PC-3 (cell line): Measurements from ENCODE around the gene URM1.

ENCODE experiments used
- CTCF ChIP-seq: fragments of 300-600 bp; sonication (generic); conservative IDR thresholded peaks from 2 replicates; pipeline ENCODE4 v1.5.1; 2017; ENCODE audit warnings: antibody characterized with exemption, low read depth, mild to moderate bottlenecking, low read length
- EZH2 ChIP-seq: fragments of 300-600 bp; sonication (generic); IDR thresholded peaks from one replicate; pipeline ENCODE4 v1.6.1; 2017; ENCODE audit warnings: antibody characterized with exemption, mild to moderate bottlenecking, low read length; ENCODE audit not compliant: unreplicated experiment
- EZH2phosphoT487 ChIP-seq: fragments of 300-600 bp; sonication (generic); IDR thresholded peaks from 2 replicates; pipeline ENCODE4 v1.6.1; 2018; ENCODE audit warnings: mild to moderate bottlenecking, antibody characterized with exemption, low read length, borderline replicate concordance

GRCh38 chr9:128416014-128416413 is 44.8 kb downstream of the URM1 start:
- TF ChIP-seq CTCF (no peak), EZH2phosphoT487 (no peak), EZH2 (no peak)
